K562 (cell line): ENCODE data around the gene RAB14. TPM values are rescaled to one million over a fixed set of nuclear protein-coding genes. Genes with fewer than 3 reads are reported as not detected.

Source experiments
- BRD4 ChIP-seq: fragments of 200-600 bp; sonication (generic); IDR thresholded peaks from 2 replicates; pipeline ENCODE4 v1.6.1; 2017; ENCODE audit warnings: inconsistent platforms
- CTCF ChIP-seq, 3 experiments: IDR thresholded peaks in 2 of 3; conservative IDR thresholded peaks in 1 of 3; 2 replicates each; pipeline ENCODE4 v1.5.1; 2011 to 2012; ENCODE audit warnings: low read length in 3 of 3, mild to moderate bottlenecking in 3 of 3, control low read depth in 2 of 3, improper control_type of control experiment in 1 of 3, inconsistent platforms in 1 of 3, low read depth in 1 of 3, mixed read lengths in 1 of 3, moderate library complexity in 1 of 3; ENCODE audit not compliant: insufficient read depth in 2 of 3
- ETV1 ChIP-seq: fragments of 450-650 bp; conservative IDR thresholded peaks from 2 replicates; pipeline ENCODE4 v1.6.1; 2016; ENCODE audit warnings: missing genetic modification characterization, control low read depth, low read depth, missing compliant biosample characterization
- KAT8 ChIP-seq: fragments of 450-650 bp; IDR thresholded peaks from 2 replicates; pipeline ENCODE4 v1.6.1; 2016; ENCODE audit warnings: low read depth, mild to moderate bottlenecking
- KDM4B ChIP-seq, 2 experiments: fragments of 450-650 bp in 1 of 2; sonication (generic) in 1 of 2; IDR thresholded peaks; 2 replicates each; pipeline ENCODE4 v1.6.1; 2016 to 2017; ENCODE audit warnings: borderline replicate concordance in 2 of 2, antibody characterized with exemption in 1 of 2, low read depth in 1 of 2, mild to moderate bottlenecking in 1 of 2
- RERE ChIP-seq: sonication (generic); formaldehyde crosslinking; IDR thresholded peaks from 2 replicates; pipeline ENCODE4 v1.8.0; 2023; ENCODE audit warnings: missing genetic modification reagents, mild to moderate bottlenecking, borderline replicate concordance
- ZEB2 ChIP-seq: fragments of 450-650 bp; IDR thresholded peaks from 2 replicates; pipeline ENCODE4 v1.6.1; 2016
- ZNF507 ChIP-seq: conservative IDR thresholded peaks from 2 replicates; pipeline ENCODE4 v1.6.1; 2017; ENCODE audit warnings: missing genetic modification characterization, missing compliant biosample characterization
- polyA plus RNA-seq, 8 experiments: library from polyadenylated mRNA; depleted of rRNA in 4 of 8; stranded (reverse) in 5 of 8; unstranded in 3 of 8; fragments of >200 nt; fragmentation: Nextera tagmentation in 2 of 8; fragmentation: Illumina TruSeq in 1 of 8; extraction: Ambion mirVana in 2 of 8; extraction: Trizol in 1 of 8; gene quantifications; 2 replicates each; pipeline versions ENCODE4 v1.2.1 to v1.2.3, GENCODE V29; 2011 to 2014; ENCODE audit warnings: inconsistent platforms in 1 of 8, missing spikeins in 1 of 8
- total RNA-seq, 7 experiments: library from RNA; depleted of rRNA in 6 of 7; stranded (reverse); fragments of >200 nt in 6 of 7; fragmentation: Illumina TruSeq in 2 of 7; extraction: Trizol in 2 of 7; gene quantifications; 2 replicates each; pipeline versions ENCODE4 v1.2.1 to v1.2.3, GENCODE V29; 2011 to 2021; ENCODE audit warnings: low replicate concordance in 1 of 7
- TF ChIP-seq, protein P1 (sequence below): fragments of 450-650 bp; formaldehyde crosslinking; IDR thresholded peaks from 2 replicates; pipeline ENCODE4 v1.4.0; 2020; ENCODE audit warnings: mild to moderate bottlenecking, moderate library complexity

The RAB14 gene
- total and polyA plus RNA-seq, 9 of the 15 experiments (the other 6 are each of a cell fraction or from before 2014, with no cell fraction given): 10.3 to 41.8 (median 20.9) TPM

GRCh38 chr9:121233906-121234831 lies 32.5 kb upstream of the RAB14 start (continued):
- TF ChIP-seq RERE (CRISPR knock-in tag) (no peak), CTCF (IDR thresholded peaks at IDR 0.05 in 2 of 3, conservative IDR thresholded peaks at IDR 0.05 in 1 of 3; ENCODE audit: insufficient read depth in 2 of 3, low read depth in 1 of 3, low read length in 3 of 3) (no peak), BRD4 (no peak), KAT8 (no peak), ETV1 (tag) (peak; percentile 88), ZNF507 (tag) (no peak), KDM4B (IDR thresholded peaks at IDR 0.05; ENCODE audit: borderline replicate concordance in 2 of 2, low read depth in 1 of 2) (no peak), ZEB2 (no peak; the same call in 1 of the 2 replicates)
- TF ChIP-seq, protein P1, sequence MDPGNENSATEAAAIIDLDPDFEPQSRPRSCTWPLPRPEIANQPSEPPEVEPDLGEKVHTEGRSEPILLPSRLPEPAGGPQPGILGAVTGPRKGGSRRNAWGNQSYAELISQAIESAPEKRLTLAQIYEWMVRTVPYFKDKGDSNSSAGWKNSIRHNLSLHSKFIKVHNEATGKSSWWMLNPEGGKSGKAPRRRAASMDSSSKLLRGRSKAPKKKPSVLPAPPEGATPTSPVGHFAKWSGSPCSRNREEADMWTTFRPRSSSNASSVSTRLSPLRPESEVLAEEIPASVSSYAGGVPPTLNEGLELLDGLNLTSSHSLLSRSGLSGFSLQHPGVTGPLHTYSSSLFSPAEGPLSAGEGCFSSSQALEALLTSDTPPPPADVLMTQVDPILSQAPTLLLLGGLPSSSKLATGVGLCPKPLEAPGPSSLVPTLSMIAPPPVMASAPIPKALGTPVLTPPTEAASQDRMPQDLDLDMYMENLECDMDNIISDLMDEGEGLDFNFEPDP (CRISPR knock-in tag): no peak
